Measurements from ENCODE around the gene PRX.
A peak's percentile ranks its signal among the peaks of the same experiment; 100 is the strongest.

The PRX gene

DNA sequence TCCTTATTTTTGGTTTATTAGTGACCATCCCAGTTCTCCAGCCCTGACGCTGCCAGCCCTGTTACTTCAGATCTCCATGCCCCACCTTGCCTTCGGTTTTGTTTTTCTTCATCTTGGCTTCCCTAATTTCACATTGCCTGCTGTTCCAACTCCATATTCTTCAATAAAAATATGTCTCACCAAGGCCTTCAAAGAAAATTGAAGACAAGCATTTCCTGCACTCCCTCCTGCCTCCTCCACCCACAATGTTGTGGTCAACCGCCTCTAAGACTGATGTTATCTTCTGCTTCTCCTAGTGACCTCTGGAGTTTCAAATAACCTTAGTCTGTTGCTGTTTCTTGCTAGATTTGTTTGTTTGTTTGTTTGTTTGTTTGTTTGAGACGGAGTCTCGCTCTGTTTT, 50.1 kb downstream of the PRX start:
- peak in 1 of 2 donors; percentile 12 for DNase-seq

DNA sequence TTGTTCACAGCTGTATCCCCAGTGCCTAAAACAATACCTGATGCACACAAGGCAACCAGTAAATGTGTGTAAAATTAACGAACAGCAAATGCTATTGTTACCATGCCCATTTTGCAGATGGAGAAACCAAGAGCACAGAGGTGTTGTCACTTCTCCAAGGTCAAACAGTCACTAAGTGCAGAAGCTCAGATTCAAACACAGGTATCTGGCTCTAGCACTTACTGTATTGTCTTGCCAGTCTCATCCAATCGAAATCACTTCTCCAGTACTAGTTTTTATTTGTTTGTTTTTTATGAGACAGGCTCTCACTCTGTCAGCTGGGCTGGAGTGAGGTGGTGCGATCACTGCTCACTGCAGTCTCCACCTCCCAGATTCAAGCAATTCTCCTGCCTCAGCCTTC, 51.0 kb downstream of the PRX start:
- DNase-seq, result no peak

DNA sequence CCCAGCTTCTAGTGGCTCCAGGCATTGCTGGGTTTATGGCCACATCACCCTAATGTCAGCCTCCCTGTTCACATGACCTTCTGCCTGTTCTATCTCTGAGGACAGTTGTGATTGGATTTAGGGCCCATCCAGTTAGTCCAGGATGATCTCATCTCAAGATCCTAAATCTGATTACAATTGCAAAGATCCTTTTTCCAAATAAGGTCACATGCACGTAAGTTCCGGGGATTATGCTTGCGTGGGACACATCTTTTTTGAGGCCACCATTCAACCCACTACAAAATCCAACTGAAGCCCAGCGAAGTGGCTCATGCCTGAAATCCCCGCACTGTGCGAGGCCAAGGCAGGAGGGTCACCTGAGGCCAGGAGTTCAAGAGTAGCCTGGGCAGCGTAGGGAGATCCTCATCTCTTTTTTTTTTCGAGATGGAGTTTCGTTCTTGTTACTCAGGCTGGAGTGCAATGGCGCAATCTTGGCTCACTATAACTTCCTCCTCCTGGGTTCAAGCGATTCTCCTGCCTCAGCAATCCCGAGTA, 52.4 kb downstream of the PRX start:
- DNase-seq, result peak in 1 of 2 donors; percentile 12

DNA sequence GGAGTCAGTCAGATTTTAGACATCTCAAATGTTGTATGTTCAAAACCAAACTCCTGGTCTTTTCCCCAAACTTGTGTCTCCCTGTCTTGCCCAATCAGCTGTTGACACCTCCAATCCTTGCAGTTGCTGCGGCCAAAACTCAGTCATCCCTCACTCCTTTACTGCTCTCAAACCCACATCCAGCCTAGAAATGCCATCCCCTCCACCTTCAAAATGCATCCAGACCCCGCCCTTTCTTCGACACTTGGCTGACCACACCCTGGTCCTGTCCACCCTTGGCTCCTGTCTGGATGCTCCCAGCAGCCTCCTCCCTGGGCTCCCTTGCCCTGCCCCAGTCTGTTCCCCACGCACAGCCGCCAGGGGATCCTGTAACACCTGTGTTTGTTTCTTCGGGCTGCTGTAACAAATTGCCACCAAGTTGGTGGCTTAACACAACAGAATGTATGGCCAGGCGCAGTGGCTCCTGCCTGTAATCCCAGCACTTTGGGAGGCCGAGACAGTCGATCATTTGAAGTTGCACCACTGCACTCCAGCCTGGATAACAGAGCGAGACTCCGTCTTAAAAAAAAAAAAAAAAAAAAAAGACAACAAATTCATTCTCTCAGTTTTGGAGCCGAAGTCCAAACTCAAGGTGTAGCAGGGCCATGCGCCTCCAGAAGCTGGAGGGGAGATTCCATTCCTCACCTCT, 53.0 kb downstream of the PRX start:
- DNase-seq, result no peak

DNA sequence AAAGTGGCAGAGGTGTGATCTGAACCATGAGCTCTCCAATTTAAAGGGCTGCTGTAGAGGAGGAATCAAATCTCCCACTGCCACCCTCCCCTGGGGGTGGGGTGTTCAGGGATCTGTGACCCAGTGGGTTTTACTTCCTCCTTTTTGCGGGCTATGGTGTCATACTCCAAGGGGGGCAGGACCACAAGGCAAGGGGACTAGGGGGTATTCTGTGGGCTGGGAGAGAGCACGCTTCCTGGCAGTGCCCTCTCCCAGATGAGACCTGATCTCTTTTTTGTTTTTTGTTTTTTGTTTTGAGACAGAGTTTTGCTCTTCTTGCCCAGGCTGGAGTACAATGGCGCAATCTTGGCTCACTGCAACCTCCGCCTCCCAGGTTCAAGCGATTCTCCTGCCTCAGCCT, 54.4 kb downstream of the PRX start:
- DNase-seq, result peak; percentile 31 to 57

DNA sequence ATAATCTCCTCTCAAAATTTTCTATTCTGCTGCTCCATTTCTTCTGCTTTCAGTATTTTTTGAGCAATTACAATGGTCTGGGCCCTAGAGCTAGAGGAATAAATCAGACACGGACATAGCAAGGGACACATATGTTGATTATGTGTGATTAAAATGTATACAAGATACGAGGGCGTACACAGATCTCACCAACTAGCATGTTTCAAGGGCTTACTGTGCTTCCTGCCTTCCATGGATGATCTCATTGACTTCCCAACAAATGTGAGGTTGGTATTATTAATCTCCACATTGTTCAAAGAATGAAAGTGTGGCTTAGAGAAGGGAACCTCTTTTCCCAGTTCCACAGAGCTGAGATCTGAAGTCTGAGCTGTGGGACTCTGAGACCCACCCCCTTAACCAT, 55.5 kb downstream of the PRX start:
- DNase-seq, result no peak

DNA sequence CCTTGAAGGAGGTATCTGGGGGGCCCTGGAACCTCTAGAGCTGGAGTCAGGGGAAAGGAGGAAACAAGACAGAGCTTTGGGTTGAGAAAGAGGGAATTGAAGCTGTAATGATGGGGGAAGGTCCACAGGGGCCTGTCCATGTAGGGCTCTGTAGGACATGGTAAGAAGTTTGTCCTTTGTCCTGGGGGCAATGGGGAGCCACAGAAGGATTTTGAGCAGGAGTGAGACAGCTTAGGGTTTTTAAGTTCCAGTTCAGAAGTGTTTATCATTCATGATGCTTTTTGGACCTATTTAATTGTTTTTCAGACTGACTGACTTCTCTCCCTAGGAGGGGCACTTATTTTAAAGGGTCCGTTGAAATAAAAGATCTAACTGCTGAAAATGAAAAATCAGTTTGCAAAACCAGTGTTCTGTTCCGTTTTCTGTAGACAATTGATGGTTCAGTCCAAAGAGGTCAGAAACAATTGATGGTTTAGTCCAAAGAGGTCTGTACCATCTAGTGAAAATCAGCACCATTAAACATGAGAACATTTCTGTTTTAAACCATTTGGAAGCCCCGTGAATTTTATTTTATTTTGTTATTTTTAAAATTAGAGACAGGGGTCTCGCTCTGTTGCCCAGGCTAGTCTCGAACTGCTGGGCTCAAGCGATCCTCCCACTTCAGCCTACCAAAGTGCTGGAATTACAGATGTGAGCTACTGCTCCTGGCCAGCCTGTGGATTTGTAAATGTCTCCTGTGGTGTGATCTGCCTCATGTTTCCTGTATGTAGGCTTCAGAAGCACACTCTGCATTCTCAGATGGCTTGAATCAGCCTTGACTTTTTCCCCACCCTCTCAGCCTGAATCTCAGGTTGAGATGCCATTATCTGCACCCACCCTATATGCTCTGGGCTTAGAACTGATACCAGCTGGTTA, 56.2 kb downstream of the PRX start:
- no peak for DNase-seq

DNA sequence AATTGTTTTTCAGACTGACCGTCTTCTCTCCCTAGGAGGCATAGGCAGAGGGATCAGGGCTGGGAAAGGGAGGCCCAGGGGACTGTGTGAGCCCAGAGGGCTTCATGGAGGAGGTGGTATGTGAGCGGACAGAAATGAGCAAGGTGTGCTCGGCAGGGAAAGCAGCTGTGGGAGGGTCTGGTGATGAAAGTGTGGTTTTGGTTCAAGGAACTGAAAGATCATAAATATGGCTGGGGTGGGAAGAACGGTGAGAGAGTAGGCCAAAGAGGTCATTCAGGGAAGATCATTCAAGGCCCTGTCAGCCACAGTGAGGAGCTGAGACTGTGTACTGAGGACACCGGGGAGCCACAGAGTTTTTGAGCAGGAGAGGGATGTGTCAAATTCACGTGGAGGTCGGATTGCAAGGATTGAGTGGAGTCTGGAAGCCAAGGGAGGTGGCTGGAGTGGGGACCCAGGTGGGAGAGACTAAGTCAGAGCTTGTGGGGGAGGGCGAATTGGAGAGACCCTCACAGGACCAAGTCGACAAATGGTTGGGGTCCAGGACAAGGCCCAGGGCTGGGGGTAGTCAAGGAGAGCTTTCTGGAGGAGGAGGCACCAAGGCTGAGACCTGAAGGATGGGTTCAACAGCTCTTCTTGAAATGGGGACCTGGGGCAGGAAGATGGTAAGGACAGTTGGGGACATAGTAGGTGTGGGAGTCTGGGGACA, 57.0 kb downstream of the PRX start:
- DNase-seq, result no peak

DNA sequence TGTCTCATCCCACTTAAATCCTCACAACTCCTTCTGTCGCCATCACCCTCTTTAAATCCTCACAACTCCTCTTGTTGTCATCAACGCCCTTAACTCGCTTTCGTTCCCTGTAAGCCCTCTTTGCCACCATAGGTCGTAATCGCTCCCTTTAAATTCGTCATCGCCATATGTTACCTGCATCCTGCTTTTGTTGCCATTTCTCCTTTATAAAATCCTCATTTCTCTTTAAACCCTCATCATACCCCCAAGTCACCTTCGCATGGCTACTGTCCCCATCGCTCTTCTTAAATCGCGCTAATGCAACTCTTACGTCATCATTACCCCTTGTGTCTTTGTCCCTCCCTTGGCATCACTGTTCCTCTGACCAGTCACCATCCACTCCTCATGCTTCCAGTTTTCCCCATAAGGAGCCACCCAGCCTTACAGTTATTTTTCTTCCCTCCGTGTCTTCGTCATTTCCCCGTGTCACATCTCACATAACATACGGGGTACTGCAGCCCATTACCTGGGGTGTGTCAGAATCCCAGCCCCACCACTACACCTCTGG, 64.1 kb downstream of the PRX start:
- DNase-seq, result no peak

DNA sequence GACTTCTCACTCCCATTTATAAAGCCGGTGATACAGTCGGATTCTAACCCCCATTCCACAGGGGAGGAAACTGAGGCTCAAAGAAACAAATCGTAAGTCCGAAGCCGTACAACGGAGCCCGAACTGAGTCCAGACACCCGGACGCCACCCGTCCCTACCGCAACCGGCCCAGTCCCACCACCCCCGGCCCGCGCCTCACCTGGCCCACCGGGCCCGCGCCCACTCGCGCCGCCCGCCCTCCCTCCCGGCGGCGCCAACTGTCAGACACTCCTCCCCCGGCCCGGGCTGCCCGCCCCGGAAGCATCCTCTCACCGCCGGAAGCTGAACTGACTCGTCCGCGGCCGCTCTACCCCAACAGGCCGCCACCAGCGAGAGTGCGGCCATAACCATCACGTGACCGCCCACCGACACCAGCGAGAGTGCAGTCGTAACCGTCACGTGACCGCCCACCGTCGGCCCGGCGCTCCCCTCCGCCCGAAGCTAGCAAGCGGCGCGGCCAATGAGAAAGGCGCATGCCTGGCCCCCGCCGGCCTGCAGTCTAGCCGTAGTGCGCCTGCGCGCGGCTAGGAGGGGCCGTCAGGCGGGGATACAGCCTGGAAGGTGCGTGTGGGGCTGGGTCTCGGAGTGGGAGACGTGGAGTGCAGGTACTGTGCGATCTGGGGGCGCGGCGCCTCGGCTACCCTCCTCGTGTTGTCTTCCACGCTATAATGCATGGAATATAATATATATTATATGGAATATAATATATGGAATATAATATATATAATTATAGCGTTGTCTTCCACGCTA, 64.9 kb downstream of the PRX start, which contains the start of the genes C19orf47 and PLD3:
TSS of gene C19orf47 (minus strand) at position 273 of the 789 bp plus-strand sequence. CDS start 6,540 bp downstream, outside the sequence.
TSS of gene PLD3 (plus strand) at position 571 of the 789 bp plus-strand sequence. CDS start 17,789 bp downstream, outside the sequence.
- peak; percentile 84 to 98 for DNase-seq

DNA sequence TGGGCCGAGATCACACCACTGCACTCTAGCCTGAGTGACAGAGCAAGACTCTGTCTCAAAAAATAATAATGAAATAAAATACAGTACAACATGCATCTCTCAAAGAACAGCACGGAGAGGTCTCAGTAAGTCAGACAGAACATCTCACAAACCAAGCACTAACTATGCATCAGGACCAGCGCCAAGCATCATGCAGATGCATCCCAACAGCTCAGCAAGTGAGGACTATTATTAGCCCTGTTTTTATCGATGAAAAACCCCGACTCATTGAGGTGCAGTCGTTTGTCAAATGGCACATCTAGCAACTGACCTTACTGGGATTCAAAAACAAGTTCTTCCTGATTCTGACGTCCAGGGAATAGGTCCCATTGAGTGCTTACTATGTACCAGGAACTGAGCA, 68.8 kb downstream of the PRX start:
- no peak for DNase-seq

All from bone marrow (tissue), 2 donors.